HG02973 (cell line): ENCODE data around the gene DYSF.
"Not testable (repeated sequence)": the region's sequence is repeated elsewhere in the genome, so short reads cannot be mapped to it uniquely, and the experiment has no call there.

Source experiments
- ATAC-seq: cut with Tn5 transposase; IDR thresholded peaks from one replicate; pipeline ENCODE4 v1.9.1; 2021; ENCODE audit warnings: moderate library complexity; ENCODE audit not compliant: unreplicated experiment

The DYSF gene

GRCh38 chr2:71633086-71633485 is 179.7 kb downstream of the DYSF start:
- no peak for ATAC-seq

DNA sequence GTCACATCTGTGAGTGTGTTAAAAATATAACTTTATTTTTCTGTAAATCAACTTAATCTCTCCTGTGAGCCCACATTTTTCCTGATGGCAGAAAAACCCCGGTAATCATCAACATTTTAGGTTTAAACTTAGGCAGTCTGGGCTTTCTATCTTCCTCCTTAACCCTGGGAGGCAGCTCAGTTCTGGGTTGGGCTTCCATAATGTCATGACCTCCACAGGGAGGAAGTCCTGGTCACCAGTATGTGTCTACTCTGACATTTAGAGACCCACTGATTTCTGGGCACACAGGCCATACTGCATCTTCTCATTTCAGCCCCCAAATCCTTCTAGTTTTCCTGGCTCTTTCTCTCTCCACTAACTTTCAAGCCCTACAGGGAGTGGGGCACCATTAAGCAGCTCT is 181.2 kb downstream of the DYSF start:
- no peak for ATAC-seq

DNA sequence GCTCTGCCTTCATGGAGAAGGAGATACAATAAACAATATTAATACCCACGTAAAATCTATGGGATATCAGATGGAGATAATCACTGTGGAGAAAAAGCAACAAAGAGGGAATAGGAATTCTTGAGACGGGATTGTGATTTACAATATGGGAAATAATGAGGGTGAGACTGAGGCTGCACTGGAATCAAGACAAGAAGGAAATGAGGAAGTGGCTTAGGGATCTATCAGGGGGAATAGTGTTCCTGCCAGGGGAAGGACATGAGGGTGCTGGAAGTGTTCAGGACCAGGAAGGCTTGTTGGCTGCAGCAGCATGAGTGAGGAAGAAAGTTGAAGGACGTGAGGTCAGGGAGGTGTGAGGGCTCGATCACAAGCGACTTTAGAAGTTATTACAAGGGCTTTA is 182.4 kb downstream of the DYSF start:
- ATAC-seq = no peak

- no peak for ATAC-seq
Measured at GRCh38 chr2:71637168-71637567, 183.8 kb downstream of the DYSF start.

DNA sequence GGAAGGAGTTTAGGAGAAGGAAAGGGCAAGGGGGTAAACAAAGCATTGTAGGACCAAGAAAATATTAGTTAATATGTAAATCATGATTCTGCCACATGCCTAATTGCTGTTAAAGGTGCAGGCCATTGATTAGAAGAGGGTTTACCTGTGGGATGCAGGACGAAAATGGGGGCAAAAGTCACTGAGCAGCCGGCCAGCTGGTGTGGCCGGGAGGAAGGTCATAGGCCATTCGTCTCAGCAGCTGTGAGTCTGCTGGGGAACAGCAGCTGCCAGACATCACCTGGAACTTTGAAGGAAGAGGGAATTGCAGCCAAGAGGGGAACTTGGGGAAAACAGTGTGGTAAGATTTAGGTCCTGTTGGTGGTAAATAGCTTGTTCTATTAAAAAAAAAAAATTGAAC is 184.4 kb downstream of the DYSF start:
- no peak for ATAC-seq

DNA sequence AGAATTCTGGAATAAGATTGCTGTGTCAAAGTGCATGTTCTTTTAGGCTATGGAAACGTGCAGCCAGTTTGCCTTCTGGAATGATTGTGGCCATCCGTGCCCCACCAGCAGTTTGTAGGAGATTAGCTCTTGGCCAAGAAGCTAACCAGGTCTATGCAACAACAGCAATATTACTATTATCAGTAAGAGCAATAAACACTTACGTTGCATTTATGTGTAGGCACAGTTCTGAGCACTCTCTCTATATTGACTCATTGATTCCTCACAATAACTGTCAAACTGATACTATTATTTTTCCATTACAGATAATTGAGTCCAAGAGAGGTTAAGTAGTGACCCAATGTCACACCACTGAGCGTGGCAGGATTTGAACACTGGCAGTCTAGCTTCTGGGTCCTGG is 186.4 kb downstream of the DYSF start:
- ATAC-seq = no peak

GRCh38 chr2:71640489-71640888 is 187.1 kb downstream of the DYSF start:
- no peak for ATAC-seq

DNA sequence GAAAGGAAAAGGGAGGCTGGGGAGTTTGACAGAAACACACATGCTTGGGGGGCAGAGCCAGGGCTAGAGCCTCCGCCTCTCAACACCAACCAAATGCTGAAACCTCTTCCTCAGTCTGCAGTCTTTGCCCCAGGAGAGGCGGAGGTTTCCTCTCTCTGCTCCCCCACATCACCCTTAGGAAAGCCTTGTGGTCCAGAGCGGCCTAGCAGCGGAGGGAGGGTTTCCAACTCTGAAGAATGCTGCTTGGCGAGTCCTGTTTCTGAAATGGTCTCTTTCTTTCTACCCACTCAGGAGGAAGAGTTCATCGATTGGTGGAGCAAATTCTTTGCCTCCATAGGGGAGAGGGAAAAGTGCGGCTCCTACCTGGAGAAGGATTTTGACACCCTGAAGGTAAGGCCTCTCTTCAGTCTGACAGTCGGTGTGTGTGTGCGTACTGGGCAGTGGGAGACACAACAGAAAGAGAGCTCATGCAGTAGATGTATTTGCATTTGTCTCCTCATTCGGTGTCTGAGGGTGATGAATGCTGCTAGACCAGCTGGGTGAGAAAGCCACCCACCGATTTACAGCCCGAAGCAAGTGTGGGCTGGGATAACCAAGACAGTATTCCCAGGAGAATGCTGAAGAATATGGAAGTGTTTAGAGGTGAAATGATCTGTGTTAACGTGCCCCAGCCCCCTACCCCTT is 190.5 kb downstream of the DYSF start:
- ATAC-seq = no peak

- no peak for ATAC-seq
Measured at GRCh38 chr2:71646028-71646427, 192.7 kb downstream of the DYSF start.

DNA sequence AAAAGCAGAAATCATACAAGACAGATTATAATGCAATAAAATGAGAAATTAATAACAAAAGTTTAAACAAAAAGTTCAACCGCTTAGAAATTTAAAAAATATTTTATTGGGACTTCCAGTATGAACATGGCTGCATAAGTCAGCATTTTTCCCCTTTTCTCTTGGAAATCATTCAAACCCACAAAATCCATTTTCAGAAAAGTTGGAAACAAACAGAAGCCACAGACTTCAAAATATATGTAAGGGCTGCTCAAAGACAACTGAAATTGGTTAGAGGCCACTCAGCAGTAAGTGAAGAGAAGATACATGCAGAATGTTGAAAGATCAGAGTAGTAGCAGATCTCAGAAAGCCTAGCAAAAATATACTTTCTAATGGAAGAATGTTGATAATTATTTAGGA is 194.0 kb downstream of the DYSF start:
- no peak for ATAC-seq

- ATAC-seq = no peak
Measured at GRCh38 chr2:71655498-71655897, 202.1 kb downstream of the DYSF start.

- not testable (repeated sequence) for ATAC-seq
Measured at GRCh38 chr2:71658256-71658655, 204.9 kb downstream of the DYSF start.

DNA sequence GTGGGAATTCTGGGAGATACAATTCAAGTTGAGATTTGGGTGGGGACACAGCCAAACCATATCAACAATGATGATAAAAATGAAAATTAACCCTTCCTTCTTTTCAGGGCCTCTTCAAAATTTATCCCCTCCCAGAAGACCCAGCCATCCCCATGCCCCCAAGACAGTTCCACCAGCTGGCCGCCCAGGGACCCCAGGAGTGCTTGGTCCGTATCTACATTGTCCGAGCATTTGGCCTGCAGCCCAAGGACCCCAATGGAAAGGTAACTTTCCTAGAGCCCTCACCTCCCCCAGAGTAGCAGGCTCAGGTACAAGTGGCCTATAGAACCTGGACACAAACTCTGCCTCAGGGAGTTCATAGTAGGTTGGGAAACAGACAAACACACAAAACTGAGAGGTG is 205.4 kb downstream of the DYSF start:
- ATAC-seq = no peak

- ATAC-seq = no peak
Measured at GRCh38 chr2:71659868-71660518, 206.6 kb downstream of the DYSF start.

- no peak for ATAC-seq
Measured at GRCh38 chr2:71661782-71662181, 208.4 kb downstream of the DYSF start.

DNA sequence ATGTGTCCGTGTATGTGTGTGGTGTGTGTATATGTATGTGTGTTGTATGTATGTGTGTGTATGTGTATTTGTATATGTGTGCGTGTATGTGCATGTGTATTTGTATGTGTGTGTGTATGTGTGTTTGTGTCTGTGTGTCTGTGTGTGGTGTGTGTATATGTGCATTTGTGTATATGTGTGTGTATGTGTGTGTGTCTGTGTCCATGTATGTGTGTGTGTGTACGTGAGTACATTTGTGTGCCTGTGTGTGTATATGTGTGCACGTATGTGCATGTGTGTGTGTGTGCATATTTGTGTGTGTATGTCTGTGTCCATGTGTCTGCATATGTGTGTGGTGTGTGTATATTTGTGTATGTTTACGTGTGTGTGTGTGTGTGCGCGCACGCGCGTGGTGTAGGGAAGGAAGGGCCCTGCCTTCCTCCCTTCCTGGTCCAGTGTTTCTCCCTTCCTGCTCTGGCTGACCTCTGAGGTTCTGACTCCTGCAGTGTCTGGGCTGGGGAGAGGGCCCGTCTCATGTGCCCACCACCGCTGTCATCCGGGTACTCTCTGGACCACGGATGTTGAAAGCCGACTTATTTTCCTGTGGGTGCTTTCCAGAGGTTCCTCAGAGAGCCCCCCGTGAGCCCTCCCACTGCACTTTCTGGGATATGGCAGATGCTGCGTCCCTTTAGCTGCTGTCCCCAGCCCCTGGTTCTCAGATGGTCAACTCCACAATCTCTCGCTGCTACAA is 209.5 kb downstream of the DYSF start:
- no peak for ATAC-seq

GRCh38 chr2:71664161-71664560 is 210.8 kb downstream of the DYSF start:
- no peak for ATAC-seq

DNA sequence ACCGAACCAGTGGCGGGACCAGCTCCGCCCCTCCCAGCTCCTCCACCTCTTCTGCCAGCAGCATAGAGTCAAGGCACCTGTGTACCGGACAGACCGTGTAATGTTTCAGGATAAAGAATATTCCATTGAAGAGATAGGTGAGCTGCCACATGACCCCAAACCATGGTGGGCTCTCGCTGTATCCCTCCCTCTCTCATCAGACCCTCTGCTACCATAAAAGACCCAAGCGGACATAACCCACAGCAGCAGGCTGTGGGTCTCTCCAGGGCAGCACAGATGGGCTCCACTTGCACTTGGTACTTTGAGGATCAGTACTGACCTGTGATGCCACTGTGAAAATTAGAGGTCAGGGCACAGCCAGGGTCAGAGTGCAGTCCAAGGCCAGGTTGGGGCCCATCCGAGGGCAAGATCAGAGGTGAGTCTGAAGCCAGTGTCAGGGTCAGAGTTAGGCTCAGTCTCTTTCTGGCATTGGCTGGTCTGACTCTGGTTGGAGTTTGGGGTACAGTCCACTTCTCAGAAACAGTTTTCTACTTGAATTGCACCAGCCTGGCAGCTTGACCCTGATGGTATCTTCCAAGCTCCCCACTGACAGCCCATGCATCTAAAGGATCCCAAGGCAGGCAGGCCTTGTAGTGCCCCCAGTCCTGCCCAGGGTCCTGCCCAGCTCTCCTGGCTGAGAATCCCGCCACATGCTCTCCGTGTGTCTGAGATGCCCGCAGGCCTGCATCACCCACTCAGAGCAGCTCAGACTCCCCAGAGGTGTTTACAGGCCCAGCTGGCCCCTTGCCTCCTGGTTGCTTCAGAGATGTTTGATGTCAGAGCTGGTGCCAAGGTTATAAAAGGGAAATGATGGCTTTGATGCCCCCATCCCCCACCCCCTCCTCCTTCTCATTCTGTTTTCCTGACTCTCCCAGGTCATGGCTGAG is 212.1 kb downstream of the DYSF start:
- no peak for ATAC-seq

DNA sequence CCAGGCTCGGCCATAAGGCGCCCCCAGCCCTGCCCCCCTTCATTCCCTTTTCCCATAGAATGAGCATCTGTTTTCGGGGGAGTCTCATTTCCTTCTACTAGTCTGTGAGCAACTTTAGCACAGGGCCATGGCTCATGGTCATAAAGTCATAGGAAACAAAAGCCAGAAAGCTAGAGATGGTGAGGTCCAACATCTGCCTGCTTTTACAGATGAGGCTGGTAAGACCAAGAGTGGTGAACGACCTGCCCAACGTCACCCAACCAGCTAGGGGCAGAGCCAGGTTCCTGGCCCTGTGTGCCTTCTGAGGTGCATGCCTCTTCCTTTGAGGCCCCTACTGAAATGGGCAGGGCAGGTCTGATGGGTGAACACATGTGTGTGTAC is 212.7 kb downstream of the DYSF start:
- no peak for ATAC-seq

DNA sequence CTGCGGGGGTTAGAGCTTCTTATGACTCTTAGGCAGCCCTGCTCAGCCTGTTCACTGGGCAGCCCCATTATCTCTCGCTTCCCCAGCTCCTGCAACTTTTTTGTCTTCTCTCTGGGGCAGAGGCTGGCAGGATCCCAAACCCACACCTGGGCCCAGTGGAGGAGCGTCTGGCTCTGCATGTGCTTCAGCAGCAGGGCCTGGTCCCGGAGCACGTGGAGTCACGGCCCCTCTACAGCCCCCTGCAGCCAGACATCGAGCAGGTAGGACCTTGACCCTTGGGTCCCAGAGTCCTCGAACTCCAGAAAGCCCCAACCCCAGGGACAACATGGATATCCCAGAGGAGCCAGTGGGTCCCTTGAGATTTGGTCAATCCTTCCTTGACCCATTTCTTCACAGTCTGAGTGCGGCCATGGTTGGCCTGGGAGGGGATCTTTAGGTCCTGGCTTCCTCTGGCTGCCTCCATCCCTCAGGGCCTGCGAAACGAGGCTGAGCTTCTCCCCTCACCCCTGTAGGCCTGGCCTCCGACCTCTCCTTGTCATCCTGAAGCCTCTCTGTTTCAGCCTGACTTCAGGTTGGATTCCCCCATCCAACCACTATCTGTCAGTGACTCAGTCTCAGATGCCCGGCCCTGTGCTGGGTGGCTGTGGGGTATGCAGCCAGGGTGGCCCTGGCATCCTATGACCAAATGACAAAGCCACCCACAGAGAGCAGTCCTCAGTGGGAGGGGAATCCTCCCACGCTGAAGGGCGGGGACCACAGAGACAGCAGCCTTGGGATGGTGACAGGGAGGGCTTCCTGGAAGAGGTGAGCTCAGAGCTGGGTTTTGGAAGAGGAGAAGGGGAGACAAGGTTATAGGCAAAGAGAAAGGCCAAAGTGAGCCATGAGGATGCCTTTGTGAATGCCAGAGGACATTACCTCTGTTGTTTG is 214.2 kb downstream of the DYSF start:
- ATAC-seq = no peak
